ENCODE measurements around the gene MACROD2. TPM values are rescaled to one million over a fixed set of nuclear protein-coding genes. Genes with fewer than 3 reads are reported as not detected.

MACROD2 gene
- total RNA-seq, 1 donor from 2014 or later = 0.46 TPM

DNA sequence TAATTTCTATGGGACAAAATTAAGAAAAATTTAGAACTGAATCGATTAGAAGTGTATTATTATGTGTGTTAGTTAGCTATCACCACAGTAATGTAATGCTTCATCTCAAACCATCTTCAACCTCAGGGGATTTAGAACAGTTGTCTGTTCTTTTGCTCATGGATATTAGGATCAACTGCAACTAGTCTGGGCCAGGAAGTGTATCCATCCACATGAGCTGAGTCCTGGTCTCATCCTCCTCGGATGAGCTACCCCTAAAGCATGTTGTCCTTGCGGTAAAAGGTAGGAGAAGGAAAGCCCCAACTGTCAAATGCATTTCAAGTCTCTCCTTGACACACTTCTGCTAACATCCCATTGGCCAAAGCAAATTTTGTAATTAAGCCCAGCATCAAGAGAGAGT is 2040.3 kb downstream of the MACROD2 start:
- no peak for DNase-seq (ENCODE audit: low read depth, low spot score)

DNA sequence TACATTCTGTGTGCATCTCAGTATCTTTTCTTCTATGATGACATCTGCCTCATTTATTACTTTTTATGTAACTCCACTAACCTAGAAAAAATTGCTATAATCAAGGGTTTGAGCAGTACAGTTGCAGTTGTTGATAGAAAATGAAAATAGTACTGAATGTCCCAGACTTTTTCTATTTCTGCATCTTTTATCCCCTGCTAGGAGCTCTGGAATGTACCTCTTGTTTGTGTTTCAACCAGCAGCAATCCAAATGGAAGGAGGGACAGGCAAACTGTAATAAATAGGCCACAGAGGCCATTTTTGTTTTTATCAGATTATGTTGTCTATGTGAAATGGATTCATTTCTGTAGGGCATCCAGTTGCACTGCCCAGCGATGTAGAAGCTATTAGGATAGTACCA is 2041.0 kb downstream of the MACROD2 start:
- DNase-seq (ENCODE audit: low read depth, low spot score) = no peak

GRCh38 chr20:16040742-16041141 is 2045.4 kb downstream of the MACROD2 start:
- DNase-seq (ENCODE audit: low read depth, low spot score) = no peak

GRCh38 chr20:16042731-16043130 is 2047.4 kb downstream of the MACROD2 start:
- no peak for DNase-seq (ENCODE audit: low read depth, low spot score)

DNA sequence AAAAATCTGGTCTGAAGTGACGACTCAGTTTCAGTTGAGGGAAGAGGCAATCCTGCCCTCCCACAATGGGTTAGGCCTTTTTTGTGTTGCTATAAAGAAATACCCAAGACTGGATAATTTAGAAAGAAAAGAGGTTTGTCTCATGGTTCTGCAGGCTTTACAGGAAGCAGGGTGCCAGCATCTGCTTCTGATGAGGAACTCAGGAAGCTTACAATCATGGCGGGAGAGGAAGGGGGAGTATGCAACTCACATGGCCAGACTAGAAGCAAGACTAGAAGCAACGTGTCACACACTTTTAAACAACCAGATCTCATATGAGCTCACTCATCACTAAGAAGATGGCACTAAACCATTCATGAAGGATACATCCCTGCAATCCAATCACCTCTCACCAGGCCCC is 2048.6 kb downstream of the MACROD2 start:
- no peak for DNase-seq (ENCODE audit: low read depth, low spot score)

DNA sequence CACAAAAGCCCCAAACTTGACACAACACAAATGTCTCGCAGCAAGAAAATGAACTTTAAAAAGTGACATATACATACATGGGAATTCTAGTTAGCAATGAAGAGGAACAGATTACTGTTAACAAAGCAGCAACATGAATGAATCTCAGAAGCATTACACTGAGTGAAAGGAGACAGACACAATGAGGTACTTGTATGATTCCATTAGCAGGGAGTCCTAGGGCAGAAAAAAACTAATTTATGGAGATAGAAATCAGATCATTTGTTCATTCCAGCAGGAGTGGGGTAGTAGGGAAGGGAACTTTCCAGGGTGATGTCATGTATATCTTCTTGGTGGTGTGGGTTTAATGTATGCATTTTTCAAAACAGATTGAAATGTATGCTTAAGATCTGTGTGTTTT is 2053.6 kb downstream of the MACROD2 start:
- DNase-seq (ENCODE audit: low read depth, low spot score) = no peak

GRCh38 chr20:16049529-16050093 is 2054.3 kb downstream of the MACROD2 start:
- DNase-seq (ENCODE audit: low read depth, low spot score) = no peak

DNA sequence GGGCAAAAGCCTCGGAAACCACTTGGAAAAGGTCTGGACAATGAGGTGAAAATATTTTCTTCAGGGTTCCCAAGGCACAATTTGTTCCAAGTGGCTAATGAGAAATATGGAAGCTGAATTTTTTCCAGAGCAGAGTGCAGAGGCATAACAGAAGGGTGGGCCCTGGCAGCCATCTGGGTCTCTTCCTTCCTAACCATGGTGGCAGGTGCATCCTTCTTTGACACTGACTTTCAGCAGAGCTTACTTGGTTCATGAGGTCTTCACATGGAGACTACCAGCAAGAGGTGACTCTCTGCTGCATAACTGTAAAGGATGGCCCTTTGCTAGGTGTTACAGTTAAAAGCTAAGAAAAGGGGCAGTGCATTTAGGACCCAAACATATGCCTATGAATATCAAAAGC is 2055.1 kb downstream of the MACROD2 start:
- DNase-seq (ENCODE audit: low read depth, low spot score) = no peak

DNA sequence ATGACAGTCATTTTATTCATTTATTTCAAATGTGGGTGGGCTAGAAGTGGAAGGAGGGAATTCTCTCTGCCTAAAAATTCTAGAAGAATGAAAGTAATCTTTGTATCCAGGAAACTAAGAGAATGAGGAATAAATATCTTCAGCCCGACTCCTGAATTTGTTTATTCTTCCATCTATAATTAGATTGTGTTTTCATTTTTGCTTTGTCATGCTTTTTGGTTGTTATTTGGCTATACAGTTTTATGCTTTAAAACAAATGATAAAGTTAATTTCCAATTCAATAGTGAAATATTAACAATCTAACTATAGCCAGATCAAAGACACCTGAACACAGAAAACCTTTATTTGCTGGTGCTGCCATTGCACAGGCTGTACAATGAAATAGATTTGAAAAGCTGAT is 2056.7 kb downstream of the MACROD2 start:
- no peak for DNase-seq (ENCODE audit: low read depth, low spot score)

DNA sequence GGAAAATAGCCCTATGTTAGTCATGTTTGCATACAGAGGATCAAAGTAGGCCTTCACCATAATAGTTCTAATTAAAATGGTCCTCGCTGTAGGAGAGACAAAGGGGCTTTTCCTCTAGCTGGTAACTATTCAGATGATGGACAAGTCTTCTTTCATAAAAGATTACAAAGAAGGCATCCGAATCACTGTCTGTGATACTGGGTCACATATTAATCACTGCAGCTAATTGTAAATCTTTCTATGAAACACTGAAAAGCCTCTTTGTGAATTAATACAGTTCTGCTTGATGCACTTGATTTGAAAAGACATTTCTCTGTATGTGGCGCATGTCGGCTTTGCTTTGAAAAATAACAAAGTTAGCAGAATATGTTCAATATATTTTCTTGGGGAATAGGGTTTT is 2057.1 kb downstream of the MACROD2 start:
- no peak for DNase-seq (ENCODE audit: low read depth, low spot score)

- no peak for DNase-seq (ENCODE audit: low read depth, low spot score)
These were observed 2059.7 kb downstream of the MACROD2 start for GRCh38 chr20:16054985-16055384.

DNA sequence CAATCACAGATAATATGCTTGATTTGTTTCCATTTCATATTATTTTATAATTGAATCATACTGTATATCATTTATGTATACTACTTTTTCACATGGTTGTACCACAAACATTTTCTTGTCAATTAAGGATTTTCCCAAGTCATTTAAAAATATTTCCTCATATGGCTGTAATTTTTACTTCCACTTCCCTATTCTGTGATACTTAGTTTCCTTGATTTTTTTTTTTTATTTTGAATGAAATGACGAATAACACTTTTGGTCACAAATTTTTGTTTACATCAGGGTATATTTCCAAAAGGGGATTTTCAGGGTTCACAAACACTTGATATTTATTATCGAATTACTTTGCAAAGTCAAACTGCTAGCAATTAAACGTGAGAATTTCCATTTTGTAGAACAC is 2062.3 kb downstream of the MACROD2 start:
- DNase-seq (ENCODE audit: low read depth, low spot score) = no peak

- no peak for DNase-seq (ENCODE audit: low read depth, low spot score)
These were observed 2063.0 kb downstream of the MACROD2 start for GRCh38 chr20:16058268-16058667.

DNA sequence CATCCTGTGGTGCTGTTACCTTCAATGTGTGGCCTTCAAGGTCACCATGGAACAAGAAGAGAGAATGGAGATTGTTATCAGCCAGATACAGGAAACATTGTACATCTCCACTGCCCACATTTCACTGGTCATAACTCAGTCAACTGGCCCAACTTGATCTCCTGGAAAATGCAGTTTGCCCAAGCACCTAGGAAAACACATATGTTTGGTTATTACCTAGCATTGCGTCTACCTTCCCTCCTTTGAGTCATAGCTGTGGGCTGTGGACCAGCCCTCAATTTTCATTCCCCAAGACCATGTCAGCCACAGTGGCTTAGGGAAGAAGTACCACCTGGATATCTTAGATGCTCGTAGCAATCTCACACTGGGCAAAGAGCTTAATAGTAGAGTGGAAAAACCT is 2064.5 kb downstream of the MACROD2 start:
- DNase-seq (ENCODE audit: low read depth, low spot score) = no peak

DNA sequence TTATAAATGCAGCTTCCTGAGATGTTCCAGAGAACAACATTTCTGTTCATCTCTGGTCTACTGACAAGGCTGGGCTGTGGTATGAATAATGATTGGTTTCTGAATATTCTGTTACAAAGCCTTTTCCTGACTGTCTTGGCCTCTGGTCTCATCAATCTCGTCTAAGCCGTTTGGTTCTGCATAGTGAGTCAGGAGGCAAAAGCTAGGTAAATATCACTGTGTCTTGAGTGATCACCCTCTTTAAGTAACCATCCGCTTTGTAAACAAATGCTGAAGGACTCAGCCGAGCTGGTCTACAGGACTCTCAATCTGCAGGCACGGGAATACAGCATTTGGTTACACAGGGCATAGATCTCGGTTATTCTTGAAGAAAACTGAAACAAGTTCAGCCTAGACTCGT is 2066.0 kb downstream of the MACROD2 start:
- no peak for DNase-seq (ENCODE audit: low read depth, low spot score)

GRCh38 chr20:16062661-16063581 is 2067.6 kb downstream of the MACROD2 start:
- no peak for DNase-seq (ENCODE audit: low read depth, low spot score)

DNA sequence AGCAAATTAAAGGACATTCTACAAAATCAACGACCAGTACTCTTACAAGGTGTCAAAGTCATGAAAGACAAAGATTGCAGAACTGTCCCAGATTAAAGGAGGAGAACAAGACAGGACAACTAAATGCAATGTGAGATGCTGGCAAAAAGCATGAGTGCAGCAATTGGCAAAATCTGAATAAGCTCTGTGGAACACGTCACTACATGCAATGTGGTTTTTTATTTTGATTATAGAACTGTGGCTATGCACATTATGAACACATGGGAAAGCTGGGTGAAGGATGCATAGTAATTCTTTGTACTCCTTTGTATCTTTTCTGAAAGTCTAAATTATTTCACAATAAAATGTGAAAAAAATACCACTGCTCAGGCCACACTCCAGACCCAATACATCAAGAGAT is 2068.6 kb downstream of the MACROD2 start:
- no peak for DNase-seq (ENCODE audit: low read depth, low spot score)

DNA sequence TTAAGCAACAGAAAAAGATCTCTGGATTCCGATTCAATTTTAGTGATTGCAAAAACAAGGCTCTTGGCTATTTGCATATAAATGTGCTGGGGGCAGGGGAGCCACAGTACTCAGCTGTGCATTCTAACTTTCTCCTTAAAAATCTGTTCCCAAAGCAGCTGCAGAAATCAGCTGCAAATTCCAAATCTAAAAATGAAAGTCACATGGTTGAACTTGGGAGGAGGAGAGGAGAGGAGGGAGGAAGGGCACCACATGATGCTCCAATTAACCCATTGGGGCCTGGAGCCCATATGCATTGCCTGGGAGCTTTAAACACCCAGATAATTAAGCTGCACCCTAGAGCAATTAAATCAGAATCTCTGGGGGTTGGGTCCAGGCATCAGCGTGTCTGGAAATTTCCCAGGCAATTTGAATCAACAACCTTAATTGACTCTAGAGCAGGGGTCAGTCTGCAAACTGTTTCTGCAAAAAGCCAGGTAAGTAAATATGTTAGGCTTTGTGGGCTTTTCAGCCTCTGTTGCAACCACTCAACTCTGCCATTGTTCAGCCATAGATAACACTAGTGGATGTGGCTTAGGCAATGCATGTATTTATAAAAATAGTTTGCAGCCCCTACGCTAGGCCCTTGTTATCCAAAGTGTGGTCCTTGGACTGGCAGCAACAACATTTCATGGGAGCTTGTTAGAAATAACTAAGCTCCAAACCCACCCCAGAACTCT is 2069.8 kb downstream of the MACROD2 start:
- no peak for DNase-seq (ENCODE audit: low read depth, low spot score)

- DNase-seq (ENCODE audit: low read depth, low spot score) = no peak
These were observed 2071.3 kb downstream of the MACROD2 start for GRCh38 chr20:16066571-16066970.

GRCh38 chr20:16069389-16070010 is 2074.2 kb downstream of the MACROD2 start:
- no peak for DNase-seq (ENCODE audit: low read depth, low spot score)

DNA sequence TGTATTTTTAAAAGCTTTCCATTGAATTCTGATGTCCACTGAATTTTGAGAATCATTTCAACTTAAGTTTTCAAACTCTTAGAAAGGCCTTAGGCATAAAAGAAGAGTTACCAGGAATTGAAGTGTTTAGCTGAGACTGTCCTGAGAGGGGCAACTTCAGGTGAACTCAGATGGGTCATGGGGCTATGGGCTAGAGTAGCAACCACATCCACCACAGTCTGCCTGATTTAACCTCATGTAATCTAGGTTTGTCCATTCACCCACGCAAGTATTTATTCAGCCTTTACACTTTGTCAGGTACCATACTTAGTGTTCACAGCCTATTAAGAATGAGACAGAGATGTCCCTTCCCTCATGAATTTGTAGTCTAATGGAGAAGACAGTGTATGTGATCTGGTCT is 2076.9 kb downstream of the MACROD2 start:
- no peak for DNase-seq (ENCODE audit: low read depth, low spot score)
